ENCODE results near the gene PSMB8.
A peak's percentile ranks its signal among the peaks of the same experiment; 100 is the strongest.

The PSMB8 gene

GRCh38 chr6:32857156-32857891 lies 13.5 kb upstream of the PSMB8 start:
- DNase-seq, result no peak

- no peak for DNase-seq
Observed at GRCh38 chr6:32855467-32856174, 11.8 kb upstream of the PSMB8 start.

GRCh38 chr6:32854376-32855178 lies 10.7 kb upstream of the PSMB8 start:
- DNase-seq, result peak in 26 of 56 donors; percentile 18 to 72 (median 48)

- DNase-seq, result peak; percentile 63 to 99 (median 94)
Observed at GRCh38 chr6:32853541-32854375, 9.9 kb upstream of the PSMB8 start, which contains the start of the genes PSMB9 and TAP1. Gene PSMB9, plus strand, starts transcription at chr6:32854192. Its CDS starts 38 bp downstream, at chr6:32854230. Gene TAP1, minus strand, starts transcription at chr6:32853704. Its CDS starts 68 bp downstream, at chr6:32853636.

- DNase-seq, result peak in 35 of 56 donors; percentile 24 to 77 (median 58)
Observed at GRCh38 chr6:32852844-32853540, 9.1 kb upstream of the PSMB8 start.

GRCh38 chr6:32852018-32852843 lies 8.4 kb upstream of the PSMB8 start:
- peak in 6 of 56 donors; percentile 18 to 42 (median 25) for DNase-seq

- DNase-seq, result no peak
Observed at GRCh38 chr6:32851025-32851424, 7.2 kb upstream of the PSMB8 start.

- no peak for DNase-seq
Observed at GRCh38 chr6:32849126-32849525, 5.3 kb upstream of the PSMB8 start.

GRCh38 chr6:32847795-32848194 lies 3.9 kb upstream of the PSMB8 start:
- DNase-seq, result no peak

- no peak for DNase-seq
Observed at GRCh38 chr6:32847004-32847403, 3.2 kb upstream of the PSMB8 start.

GRCh38 chr6:32845384-32845884 lies 1.6 kb upstream of the PSMB8 start:
- peak in 4 of 56 donors; percentile 0 to 11 (median 8) for DNase-seq

- DNase-seq, result no peak
Observed at GRCh38 chr6:32844839-32845383, 1.1 kb upstream of the PSMB8 start.

- peak in 1 of 56 donors; percentile 26 for DNase-seq
Observed at GRCh38 chr6:32843331-32843978, 392 bp downstream of the PSMB8 start.

- no peak for DNase-seq
Observed at GRCh38 chr6:32842690-32843089, 1.2 kb downstream of the PSMB8 start.

GRCh38 chr6:32842021-32842650 lies 1.7 kb downstream of the PSMB8 start:
- no peak for DNase-seq

- no peak for DNase-seq
Observed at GRCh38 chr6:32840604-32841246, 3.1 kb downstream of the PSMB8 start.

- no peak for DNase-seq
Observed at GRCh38 chr6:32839356-32839755, 4.5 kb downstream of the PSMB8 start.
